CD4-positive, alpha-beta T cell treated with Interleukin-2 at 100 ng/mL for 4 hours (primary cell): Measurements from ENCODE around the gene TMEM235.
A peak's percentile ranks its signal among the peaks of the same experiment; 100 is the strongest.

Source experiments
- DNase-seq: peaks from one replicate; pipeline ENCODE4 v3.0.0-alpha.2; 2020; ENCODE audit warnings: low spot score

TMEM235 gene

DNA sequence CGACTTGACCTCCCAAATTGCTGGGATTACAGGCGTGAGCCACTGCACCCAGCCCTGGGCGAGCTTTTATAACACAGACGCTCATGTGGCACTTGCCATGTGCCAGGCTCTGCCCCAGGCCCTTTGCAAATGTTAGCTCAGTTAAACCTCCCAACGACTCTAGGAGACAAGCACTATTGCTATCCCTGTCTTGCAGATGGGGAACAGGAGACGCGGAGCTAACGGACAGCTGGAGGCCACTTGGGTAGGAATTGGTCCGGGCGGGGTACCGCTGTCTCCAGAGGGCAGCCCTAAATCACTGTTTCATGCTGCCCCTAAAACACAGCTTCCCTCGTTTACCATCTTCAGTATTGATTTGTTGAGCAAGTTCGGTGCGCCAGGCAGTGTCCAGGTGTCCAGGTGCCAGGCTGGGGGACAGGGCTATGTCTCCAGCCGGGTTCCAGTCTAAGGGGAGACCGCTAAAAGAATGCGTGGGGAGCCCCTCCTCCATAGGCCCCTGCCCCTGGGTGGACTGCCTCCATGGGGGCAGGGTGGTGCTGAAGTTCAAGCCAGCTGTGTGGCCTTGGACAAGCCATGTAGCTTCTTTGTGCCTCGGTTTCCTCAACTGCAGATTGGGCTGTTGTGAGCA lies 23.7 kb downstream of the TMEM235 start:
- no peak for DNase-seq

DNA sequence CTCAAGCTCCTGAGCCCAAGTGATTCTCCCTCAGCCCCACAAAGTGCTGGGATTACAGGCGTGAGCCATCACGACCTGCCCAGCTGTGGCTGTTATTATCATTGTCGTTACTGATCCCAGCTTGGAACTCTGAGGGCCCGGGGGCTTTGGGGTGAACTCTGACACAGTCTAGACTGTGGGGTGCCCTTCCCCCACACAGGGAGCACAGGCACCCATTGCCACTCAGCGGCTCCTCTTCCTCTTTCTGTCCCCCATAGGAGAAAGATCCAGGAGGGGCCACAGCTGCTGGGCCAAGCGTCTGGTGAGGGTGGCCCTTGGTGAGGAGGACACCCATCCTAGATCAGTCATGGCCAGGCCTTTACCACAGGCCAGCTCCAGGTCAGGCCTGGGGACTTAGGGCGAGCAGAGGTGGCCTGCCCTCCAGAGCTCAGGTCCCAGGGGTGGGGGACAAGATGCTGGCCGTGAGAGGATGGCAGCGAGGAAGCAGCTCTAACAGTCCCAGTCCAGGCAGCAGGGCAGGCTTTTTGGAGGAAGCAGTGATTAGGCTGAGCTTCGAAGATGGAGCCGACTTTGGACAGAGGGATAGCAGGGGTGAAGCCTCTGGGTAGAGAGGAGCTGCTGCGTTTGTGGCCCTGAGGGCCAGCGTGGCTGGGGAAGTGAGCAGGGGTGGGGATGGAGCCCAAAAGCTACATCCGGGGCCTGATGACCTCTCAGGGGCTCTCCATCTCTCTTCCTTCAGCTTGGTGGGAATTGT lies 24.7 kb downstream of the TMEM235 start:
- no peak for DNase-seq

DNA sequence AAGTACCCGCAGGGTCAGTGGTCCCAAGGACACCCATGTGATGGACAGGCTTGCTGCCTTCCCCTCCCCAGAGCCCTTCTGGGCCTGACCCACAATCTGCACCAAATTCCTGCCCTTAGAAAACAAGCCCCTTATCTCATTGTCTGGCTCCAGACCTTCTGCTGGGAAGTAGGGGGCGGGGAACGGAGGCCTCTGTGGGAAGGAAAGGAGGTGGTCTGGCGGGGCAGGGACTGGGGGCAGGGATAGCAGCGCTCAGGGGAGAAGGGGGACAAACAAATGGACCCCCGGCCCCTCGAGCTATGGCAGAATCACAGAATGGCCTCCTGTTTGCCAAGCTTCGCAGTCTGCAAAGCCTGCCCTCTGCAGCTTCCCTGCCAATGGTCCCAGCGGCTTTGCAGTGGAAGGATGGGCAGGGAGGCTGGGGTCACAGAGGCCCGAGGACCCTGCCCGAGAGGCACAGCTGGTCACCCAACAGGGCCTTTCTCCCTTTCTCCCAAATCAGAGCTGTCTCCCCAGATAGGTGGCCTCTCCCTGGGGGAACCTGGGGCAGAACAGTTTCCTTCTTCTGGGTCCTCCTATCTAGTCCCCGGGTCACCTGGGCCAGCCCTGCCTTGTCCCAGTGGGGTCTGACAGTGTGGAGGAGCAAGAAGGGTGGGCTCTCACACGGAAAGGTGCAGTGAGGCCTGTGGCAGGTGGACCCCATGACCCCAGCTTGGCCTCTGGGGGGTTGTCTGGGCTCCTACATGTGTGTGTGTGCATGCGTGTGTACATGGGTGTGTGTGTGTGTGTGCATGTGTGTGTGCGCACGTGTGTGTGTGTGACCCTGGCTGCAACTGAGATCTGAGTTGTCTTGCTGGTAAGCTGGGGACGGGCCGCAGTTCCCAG lies 25.5 kb downstream of the TMEM235 start:
- DNase-seq, result no peak

DNA sequence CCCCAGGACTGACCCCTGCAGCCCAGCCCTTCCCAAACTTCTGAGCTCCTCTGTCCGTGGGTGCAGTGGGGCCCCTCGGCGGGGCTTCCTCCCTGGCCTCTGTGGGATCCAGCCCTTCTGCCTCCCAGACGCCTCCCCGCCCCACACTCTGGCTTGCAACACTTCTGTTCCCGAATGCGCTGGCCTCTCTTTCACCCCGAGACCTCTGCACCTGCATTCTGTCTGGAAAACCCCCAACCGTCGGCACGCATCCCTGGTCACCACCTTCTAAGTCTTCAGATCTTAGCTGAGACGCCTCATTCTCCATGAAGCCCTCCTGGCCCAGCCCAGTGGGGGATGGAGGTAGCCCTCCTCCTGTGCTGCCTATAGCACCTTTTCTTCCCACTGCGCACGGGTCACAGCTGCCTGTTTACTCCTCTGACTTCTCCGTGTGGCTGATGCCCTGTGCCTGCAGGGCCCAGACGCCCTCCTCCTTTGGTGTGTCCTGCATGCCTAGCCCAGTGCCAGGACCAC lies 26.4 kb downstream of the TMEM235 start:
- no peak for DNase-seq

DNA sequence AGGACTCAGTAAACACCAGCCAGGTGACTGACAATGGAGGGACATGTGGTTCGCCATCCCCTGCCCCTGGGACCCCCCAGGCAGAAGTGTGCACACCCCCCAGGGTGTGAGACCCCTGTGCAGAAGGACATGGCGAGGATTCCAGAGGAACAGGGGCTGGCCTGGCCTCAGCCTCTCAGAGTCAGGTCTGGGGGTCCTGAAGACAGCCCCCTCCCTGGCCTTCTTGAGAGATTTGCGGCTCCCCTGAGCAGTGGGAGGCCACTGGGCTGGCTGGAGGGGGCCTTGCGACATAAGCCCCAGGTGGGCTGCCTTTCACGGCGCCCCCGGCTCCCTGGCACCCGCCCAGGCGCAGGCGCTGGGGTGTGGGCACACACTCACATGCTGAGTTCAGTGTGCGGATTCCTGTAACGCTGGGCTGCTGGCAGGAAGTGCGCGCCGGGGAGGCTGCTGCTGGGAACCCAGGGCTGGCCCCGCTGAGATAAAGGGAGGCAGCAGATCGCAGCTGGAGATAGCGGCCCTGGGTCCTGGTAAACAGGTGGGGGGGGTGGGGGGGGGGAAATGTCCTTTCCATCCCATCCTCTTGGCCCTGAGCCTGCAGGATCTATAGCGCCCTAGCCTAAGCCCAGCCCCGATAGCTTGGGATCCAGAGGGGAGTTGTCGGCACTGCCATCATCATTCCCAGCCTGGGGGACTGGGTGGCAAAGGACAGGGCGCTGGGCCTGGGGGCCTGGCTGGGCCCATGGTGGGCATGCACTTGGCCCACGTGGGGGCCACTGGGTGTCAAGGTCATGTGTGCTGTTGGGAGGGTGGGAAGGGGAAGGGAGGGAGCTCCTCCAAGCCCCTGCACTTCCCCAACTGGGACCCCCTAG lies 27.1 kb downstream of the TMEM235 start:
- peak; percentile 66 for DNase-seq

DNA sequence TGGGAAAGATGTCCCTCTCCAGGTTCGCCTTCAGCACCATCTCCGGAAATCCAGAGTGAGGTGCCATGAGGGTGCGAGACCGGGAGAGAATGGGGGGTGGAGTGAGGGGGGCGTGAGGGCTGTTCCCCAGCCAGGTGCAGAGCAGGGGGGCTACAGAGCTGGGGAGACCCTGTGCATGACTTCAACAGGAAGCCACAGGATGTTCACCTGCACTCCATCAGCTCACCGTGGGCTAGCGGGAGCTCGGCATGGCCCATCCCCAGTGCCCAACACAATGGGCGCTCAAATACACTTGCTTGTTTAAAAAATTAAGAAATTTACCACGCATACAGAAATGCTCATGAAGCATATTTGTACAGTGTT lies 27.7 kb downstream of the TMEM235 start:
- no peak for DNase-seq

DNA sequence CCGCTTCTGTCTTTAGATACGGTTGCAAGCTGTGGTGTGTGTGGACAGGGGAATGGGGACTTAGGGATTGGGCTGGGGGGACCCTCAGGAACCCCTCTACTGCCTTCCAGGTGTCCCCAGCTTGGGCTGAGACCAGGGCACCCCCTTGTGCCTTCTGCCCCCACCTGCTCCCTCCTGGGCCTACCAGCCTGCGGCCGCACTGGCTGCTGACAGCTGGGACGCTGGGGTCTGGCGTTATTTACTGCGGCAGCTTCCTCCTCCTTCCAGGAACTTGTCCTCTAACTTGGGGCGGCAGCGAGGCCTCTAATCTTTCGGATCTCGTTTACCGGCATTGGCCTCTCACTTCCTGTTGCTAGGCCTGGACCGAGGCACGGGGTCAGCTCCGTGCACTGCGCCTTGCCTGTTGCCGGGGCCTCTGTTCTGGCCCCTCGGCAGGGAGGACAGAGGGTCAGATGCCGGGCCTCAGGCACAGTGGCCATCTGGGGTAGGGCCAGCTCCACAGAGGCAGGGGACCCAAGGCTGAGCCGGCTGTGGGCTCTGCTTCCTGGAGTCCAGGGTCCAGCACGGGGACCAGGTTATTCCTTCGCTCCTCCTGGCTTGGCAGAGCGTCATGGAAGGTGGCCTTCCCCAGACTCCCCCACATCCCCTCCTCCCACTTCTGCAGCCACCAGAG lies 31.8 kb downstream of the TMEM235 start:
- DNase-seq, result no peak

DNA sequence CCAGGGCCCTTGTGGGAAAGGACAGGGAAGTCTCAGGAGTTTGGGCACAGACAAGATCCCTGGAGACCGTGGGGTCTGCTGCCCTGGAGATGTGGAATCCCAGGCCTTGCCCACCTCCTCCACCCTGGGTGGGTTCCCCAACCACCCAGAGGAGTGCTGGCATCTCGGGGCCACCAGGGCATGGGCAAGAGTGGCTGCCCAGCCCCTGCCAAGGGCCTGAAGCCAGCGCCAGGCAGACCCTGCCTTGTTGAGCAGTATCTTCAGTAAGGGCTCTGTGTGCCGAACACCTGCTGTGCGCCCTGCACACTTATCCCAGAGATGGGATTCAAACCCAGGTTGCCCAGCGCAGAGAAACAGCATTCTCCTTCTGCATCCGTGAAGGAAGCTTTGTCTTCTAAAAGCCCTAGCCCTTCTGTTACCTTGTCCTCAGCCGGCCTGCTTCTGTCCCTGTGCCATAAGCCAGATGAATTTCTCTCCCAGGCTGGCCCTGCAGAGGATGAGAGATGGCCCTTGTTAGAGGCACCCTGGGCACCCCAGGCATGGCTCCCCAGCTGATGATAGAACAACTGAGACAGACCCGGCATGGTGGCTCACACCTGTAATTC lies 32.4 kb downstream of the TMEM235 start:
- DNase-seq, result no peak

DNA sequence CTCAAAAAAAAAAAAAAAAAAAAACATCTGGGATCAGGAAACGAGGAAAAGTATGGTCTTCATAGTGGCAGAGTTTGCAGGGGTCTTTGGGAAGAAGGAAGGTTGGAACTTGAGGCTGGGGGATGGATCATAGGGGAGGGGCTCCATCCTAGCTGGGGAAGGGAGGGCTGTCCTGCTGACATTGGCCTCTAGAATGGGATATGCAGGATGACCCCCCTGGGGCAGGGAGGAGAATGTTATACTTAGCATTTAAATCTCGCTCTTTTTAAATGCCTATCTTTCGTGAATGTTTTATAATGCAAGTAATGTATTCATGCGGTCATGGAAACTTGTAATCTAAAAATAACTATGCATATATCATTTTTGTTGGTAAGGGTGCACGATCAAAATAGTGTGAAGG lies 33.2 kb downstream of the TMEM235 start:
- no peak for DNase-seq

DNA sequence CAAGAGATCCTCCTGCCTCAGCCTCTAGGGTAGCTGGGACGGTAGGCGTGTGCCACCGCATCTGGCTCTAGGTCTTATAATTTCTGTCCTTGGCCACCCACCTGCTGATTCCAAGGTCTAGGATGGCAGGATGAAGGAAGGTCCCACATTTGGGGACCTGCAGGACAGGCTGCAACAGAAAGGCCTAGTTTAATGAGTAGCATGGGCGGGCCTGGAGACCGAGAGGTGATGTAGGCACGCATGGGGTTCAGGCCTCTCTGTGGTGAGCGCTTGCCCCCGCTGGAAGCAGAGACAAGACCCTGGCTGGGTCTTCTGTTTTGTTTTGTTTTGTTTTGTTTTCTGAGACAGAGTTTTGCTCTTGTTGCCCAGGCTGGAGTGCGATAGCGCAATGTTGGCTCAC lies 33.7 kb downstream of the TMEM235 start:
- DNase-seq, result no peak

DNA sequence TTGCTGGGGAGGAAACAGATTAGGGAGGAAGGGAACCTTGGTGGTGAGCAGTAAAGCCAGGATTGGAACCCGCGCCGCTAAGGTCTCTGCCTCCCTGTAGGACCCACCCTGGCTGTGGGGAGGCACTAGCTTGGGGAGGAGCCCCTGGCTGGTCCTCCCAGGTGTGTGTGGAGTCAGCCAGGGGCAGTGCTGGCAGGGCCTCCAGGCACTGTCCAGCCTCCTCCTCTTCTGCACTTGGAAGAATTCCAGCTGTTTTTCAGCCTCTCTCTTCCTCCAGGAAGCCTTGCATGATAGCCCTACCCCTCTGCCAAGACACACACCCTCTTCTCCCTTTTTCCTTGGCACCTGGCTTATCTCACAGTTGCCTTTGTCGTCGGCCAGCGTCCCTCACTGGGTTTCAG lies 34.8 kb downstream of the TMEM235 start:
- DNase-seq, result no peak

DNA sequence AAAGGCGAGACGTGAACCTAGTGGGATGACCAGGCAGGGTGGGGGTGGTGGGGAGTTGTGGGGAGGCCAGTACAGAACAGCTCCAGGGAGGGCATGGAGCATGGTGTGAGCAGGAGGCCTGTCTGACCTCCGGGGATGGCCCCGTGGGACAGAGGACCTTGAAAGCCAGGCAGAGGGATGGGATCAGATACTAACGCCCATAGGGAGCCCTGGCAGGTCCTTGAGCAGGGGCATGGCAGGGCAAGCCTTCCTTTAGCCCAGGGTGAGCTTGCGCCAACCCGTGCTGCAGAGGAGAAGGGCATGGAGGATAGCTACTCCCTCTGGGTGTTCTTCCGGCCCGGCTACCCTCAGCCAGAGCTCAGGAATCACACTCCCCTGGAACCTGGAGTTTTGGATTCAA lies 35.3 kb downstream of the TMEM235 start:
- no peak for DNase-seq

DNA sequence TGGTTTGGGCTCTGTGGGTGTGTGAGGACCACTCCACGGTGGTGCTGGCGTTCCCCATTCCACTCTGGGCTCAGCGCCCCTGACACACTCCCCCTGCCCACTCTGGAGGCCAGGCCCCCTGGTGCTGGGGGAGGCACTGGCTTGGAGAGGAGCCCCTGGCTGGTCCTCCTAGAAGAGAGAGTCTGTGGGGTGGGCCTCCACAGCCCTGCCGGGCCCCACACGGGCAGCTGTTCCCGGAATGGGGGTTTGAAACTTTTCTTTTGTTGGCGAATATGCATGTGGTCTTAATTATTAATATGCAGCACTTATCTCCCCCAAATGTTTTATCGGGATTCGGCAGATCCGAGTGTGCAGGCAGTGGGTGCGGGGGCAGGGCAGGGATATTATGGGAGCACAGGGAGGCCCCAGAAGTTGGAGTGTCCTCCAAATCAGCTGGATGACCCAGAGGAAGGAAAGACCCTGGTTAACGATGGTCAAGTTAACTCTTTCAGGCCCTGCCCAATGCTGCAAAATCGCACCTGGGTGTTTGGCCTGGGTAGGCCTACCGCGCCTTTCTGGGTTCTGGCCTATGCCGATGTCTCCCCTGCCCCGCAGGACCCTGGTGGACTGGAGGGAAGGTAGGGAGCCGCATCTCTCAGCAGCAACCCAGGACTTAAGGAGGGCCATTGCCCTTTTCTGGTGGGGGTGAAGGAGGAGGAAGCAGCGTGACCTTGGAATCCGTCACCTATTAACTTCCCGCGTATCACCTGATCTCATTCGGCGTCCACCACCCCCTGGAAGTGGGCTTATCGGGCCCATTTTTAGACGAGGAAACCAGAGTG lies 36.0 kb downstream of the TMEM235 start:
- no peak for DNase-seq

DNA sequence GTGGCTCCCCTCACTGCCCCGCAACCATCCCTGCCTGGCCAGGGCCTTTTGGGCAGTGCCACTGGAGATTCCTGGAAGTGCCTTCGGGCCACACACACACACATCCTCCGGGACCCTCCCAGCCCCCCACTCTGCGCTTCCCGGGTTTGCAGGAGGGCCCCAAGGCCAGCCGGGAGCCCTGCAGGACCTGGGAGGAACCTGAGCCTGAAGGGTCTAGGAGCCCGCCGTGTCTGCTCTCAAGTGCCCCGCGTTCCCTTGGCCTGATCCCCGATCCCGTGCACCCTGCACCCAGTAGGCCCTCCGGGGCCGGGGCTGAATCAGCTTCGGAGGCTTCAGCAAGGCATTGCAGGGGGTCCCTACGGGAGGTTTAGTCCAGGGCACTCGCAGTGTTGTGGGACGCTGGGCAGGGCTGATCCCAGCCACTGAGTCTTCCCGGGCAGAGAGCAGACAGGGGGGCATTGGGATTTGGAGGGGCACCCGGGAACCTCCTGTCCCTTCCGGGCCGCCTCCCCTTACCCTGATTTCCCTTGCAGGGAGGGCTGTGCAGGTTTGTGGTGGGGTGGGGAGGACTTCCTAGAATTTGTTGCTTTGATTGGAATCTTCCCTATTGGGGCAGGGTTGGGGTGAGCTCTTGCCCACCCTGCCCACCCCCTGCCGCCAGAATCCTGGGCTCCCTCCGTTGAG lies 36.9 kb downstream of the TMEM235 start:
- no peak for DNase-seq

DNA sequence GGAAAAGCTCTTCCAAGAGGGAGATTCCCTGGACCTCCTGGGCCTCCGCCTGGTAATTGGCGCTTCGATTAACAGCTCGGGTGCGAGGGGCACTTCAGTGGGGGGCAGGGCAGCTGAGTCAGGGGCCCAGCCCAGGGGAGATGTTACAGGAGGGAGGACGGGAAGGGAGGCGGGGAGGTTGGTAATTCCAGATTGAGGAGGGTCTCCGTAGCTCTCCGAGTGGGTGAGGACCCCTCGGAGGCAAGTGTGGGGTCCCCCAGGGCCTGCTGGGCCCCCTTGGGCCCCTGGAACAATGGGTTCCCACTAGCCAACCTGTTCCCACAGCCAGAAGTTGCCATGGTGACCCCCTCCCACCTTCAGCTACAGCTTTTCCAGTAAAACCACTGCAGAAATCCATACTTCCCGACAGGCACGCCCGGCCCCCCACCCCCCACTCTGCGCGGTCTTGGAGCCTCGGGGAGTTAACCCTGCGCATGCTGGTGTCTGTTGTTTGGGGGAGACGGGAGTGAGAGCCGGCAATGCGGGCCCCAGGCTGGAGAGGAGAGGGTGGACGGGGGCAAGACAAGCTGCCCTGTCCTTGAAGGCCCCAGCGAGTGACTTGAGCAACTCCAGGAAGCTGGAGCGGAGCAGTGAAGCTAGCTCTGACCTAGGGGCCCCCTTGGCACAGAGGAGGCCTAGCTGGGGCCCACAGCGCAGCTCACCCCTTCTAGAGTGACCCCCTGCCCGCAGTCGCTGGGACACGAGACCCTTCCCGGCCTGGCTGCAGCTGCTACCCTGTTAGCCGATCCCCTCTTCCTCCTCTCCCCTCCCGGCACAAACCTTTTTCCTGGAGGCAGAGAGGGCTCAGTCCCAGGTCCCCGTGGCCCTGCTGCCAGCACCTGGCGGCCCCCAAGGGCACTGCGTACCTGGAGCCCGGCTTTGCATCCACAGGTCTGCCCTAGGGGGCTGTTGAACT lies 37.8 kb downstream of the TMEM235 start:
- DNase-seq, result no peak

DNA sequence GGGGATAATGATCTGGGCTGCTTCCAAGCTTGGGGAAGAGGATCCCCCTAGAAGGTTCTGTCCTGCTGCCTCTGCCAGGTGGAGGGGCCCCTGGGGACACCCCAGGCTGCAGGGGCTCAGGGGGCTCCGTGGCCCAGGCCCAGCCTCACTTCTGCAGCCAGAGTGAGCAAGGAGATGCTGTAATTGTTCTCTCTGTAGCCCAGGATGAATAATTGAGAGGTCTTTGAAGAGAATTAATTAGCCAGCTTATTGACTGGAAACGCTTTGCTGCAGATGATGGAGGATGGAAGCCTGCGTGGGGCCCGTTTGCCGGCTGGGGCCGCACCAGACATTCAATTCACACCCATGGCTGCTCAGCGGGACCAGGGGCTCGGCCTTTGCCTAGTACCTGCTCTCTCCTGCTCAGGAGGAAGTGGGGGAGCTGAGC lies 38.5 kb downstream of the TMEM235 start:
- DNase-seq, result no peak

DNA sequence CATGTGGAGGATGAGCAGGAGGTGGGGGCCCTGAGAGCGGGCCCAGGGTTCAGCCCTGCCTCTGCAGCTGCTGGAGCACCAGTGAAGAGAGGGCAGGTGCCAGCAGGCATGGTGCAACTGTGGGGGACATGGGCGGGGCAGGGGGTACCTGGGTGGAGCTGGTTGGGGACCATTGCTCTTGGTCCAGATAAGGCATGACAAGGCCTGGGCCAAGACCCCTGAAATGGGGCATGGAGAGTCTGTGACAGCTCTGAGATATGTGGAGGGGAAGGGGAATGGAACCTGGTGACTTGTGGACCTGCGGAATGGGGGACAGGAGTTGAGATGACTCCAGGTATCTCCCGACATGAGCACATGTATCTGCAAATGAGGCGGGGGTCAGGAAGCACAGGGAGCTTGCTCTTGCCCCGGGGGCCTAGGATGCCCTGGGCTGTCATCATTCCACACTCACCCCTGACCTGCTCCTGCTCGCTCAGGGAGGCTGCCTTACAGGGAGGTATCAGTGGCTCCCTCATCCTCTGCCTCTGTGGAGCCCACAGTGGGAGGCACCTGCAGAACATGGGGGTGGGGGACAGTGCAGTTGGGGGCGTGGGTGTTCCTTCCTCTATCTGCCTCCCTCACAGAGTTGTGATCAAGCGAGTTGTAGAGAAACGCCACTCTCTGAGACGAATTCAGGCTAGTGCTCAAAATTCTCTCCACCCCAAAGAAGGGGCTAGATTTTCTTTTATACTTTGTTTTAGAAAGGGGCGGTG lies 40.2 kb downstream of the TMEM235 start:
- no peak for DNase-seq
